H1 (cell line): Measurements from ENCODE around the gene HMGCS2. TPM values are rescaled to one million over a fixed set of nuclear protein-coding genes. Genes with fewer than 3 reads are reported as not detected.
"Not testable (repeated sequence)": the region's sequence is repeated elsewhere in the genome, so short reads cannot be mapped to it uniquely, and the experiment has no call there.

Experiments used
- CTCF ChIA-PET: fragments of 300-600 bp; sonication (Branson Sonifier 250); formaldehyde crosslinking; loops from one replicate; lab custom pipeline; 2021; ENCODE audit not compliant: partially characterized antibody; lab: Charles Lee
- POLR2A ChIA-PET: fragments of 300-600 bp; sonication (Branson Sonifier 250); formaldehyde crosslinking; loops from one replicate; lab custom pipeline; 2021; ENCODE audit warnings: inconsistent platforms; ENCODE audit not compliant: partially characterized antibody; lab: Charles Lee
- DNase-seq, 2 experiments: peaks; one replicate each; pipeline versions ENCODE4 v3.0.0 to v3.0.0-alpha.2; 2010 to 2022; ENCODE audit warnings: low spot score in 2 of 2, low read depth in 1 of 2, mixed read lengths in 1 of 2
- FAIRE-seq: peaks from 2 replicates; lab custom pipeline; 2011; peaks lifted over from hg19 to GRCh38; lab: Jason Lieb, UNC
- H2AFZ ChIP-seq: 2 replicates; pipeline ENCODE4 v1.8.1; 2012; ENCODE audit warnings: low read length, inconsistent platforms
- H2AK5ac ChIP-seq: 2 replicates; pipeline ENCODE4 v1.6.1; 2013; ENCODE audit warnings: low read depth, low read length
- H2BK120ac ChIP-seq: replicated peaks from 2 replicates; pipeline ENCODE3; 2013; ENCODE audit warnings: low read depth, low read length, inconsistent platforms
- H2BK12ac ChIP-seq: 2 replicates; pipeline ENCODE4 v1.6.1; 2013; ENCODE audit warnings: low read depth, low read length
- H2BK15ac ChIP-seq: 2 replicates; pipeline ENCODE4 v1.6.1; 2013; ENCODE audit warnings: low read length
- H2BK20ac ChIP-seq: 2 replicates; pipeline ENCODE4 v1.6.1; 2013; ENCODE audit warnings: low read length
- H2BK5ac ChIP-seq: 2 replicates; pipeline ENCODE4 v1.6.1; 2013; ENCODE audit warnings: low read depth, low read length
- H3K14ac ChIP-seq: 2 replicates; pipeline ENCODE4 v1.6.1; 2013; ENCODE audit warnings: inconsistent platforms; ENCODE audit not compliant: insufficient read length
- H3K18ac ChIP-seq: 2 replicates; pipeline ENCODE4 v1.6.1; 2013; ENCODE audit warnings: low read length; ENCODE audit errors: extremely low read depth
- H3K23ac ChIP-seq: 2 replicates; pipeline ENCODE4 v1.6.1; 2013; ENCODE audit warnings: inconsistent platforms; ENCODE audit not compliant: insufficient read length
- H3K23me2 ChIP-seq: 2 replicates; pipeline ENCODE4 v1.6.1; 2013; ENCODE audit warnings: low read depth, low read length
- H3K27ac ChIP-seq: 2 replicates; pipeline ENCODE4 v1.6.1; 2011; ENCODE audit warnings: low read depth, low read length, inconsistent platforms
- H3K27me3 ChIP-seq, 4 experiments: replicated peaks in 1 of 4; 1 replicate in 1 of 4; 2 replicates in 3 of 4; pipeline versions ENCODE4 v1.6.1 to v1.8.1; 2011 to 2013; ENCODE audit warnings: low read length in 3 of 4, mild to moderate bottlenecking in 3 of 4, inconsistent platforms in 2 of 4, mixed read lengths in 2 of 4, moderate library complexity in 1 of 4; ENCODE audit not compliant: control insufficient read depth in 3 of 4, insufficient read depth in 3 of 4; ENCODE audit errors: extremely low read depth in 1 of 4
- H3K36me3 ChIP-seq, 4 experiments: 2 replicates each; pipeline versions ENCODE4 v1.6.1 to v1.8.1; 2011 to 2013; ENCODE audit warnings: mild to moderate bottlenecking in 4 of 4, low read length in 3 of 4, moderate library complexity in 2 of 4, control low read depth in 1 of 4, inconsistent platforms in 1 of 4; ENCODE audit not compliant: insufficient read depth in 4 of 4, control insufficient read depth in 2 of 4
- H3K4ac ChIP-seq: replicated peaks from 2 replicates; pipeline ENCODE3; 2013; ENCODE audit warnings: low read length, low read depth, mixed read lengths, inconsistent platforms; ENCODE audit not compliant: insufficient read length
- H3K4me1 ChIP-seq, 4 experiments: replicated peaks in 1 of 4; 1 replicate in 1 of 4; 2 replicates in 3 of 4; pipeline versions ENCODE4 v1.6.1 to v1.8.1; 2011 to 2013; ENCODE audit warnings: low read length in 3 of 4, inconsistent platforms in 2 of 4, mixed read lengths in 1 of 4; ENCODE audit not compliant: insufficient read depth in 4 of 4, control insufficient read depth in 3 of 4
- H3K4me2 ChIP-seq, 2 experiments: 2 replicates each; pipeline versions ENCODE4 v1.6.1 to v1.8.1; 2011 to 2013; ENCODE audit warnings: low read depth in 2 of 2, low read length in 2 of 2, control low read depth in 1 of 2, inconsistent platforms in 1 of 2, mild to moderate bottlenecking in 1 of 2; ENCODE audit not compliant: insufficient read depth in 1 of 2
- H3K4me3 ChIP-seq, 4 experiments: fragments of 200-600, 300-600 bp in 1 of 4; sonication (generic), shearing (Covaris generic), sonication (Bioruptor Twin) in 1 of 4; 2 replicates each; pipeline versions ENCODE4 v1.5.1 to v1.8.1; 2011 to 2016; ENCODE audit warnings: low read length in 4 of 4, low read depth in 3 of 4, control low read depth in 2 of 4, inconsistent platforms in 2 of 4, mild to moderate bottlenecking in 2 of 4, mixed read lengths in 1 of 4, moderate library complexity in 1 of 4; ENCODE audit not compliant: insufficient read depth in 2 of 4; ENCODE audit errors: extremely low read depth in 1 of 4
- H3K56ac ChIP-seq: replicated peaks from 2 replicates; pipeline ENCODE3; 2013; ENCODE audit warnings: low read depth, mild to moderate bottlenecking, mixed read lengths, low read length, inconsistent platforms; ENCODE audit not compliant: insufficient read length
- H3K79me1 ChIP-seq: 2 replicates; pipeline ENCODE4 v1.6.1; 2013; ENCODE audit warnings: low read depth, low read length, control low read depth
- H3K79me2 ChIP-seq, 2 experiments: 2 replicates each; pipeline versions ENCODE4 v1.6.1 to v1.8.1; 2012 to 2013; ENCODE audit warnings: low read length in 2 of 2, mild to moderate bottlenecking in 2 of 2, inconsistent platforms in 1 of 2; ENCODE audit not compliant: insufficient read depth in 2 of 2, control insufficient read depth in 1 of 2
- H3K9ac ChIP-seq, 4 experiments: replicated peaks in 1 of 4; 1 replicate in 1 of 4; 2 replicates in 3 of 4; pipeline versions ENCODE4 v1.6.1 to v1.8.1; 2011 to 2013; ENCODE audit warnings: low read depth in 3 of 4, low read length in 3 of 4, control low read depth in 2 of 4, mild to moderate bottlenecking in 2 of 4, moderate library complexity in 2 of 4, inconsistent platforms in 1 of 4; ENCODE audit errors: extremely low read depth in 1 of 4
- H3K9me3 ChIP-seq, 2 experiments: 2 replicates each; pipeline versions ENCODE4 v1.6.1 to v1.8.1; 2012 to 2013; ENCODE audit warnings: mild to moderate bottlenecking in 2 of 2, moderate library complexity in 2 of 2, control low read depth in 1 of 2, inconsistent platforms in 1 of 2, low read depth in 1 of 2, low read length in 1 of 2, mixed read lengths in 1 of 2; ENCODE audit not compliant: insufficient read depth in 2 of 2
- H4K20me1 ChIP-seq, 2 experiments: replicated peaks in 1 of 2; 2 replicates each; pipeline versions ENCODE3 to v1.8.1; 2011 to 2013; ENCODE audit warnings: inconsistent platforms in 2 of 2, low read length in 2 of 2, mild to moderate bottlenecking in 1 of 2; ENCODE audit not compliant: insufficient read depth in 2 of 2, control insufficient read depth in 1 of 2
- H4K5ac ChIP-seq: 2 replicates; pipeline ENCODE4 v1.6.1; 2013; ENCODE audit warnings: low read length, low read depth, mixed read lengths, inconsistent platforms; ENCODE audit not compliant: insufficient read length
- H4K8ac ChIP-seq: 2 replicates; pipeline ENCODE4 v1.8.0; 2013; ENCODE audit warnings: mild to moderate bottlenecking, moderate library complexity, low read length, inconsistent platforms; ENCODE audit not compliant: insufficient read depth; ENCODE audit errors: extremely low read depth
- H4K91ac ChIP-seq: replicated peaks from 2 replicates; pipeline ENCODE3; 2013; ENCODE audit warnings: low read length, mixed read lengths, inconsistent platforms; ENCODE audit not compliant: insufficient read length
- WGBS, 2 experiments: shearing (Covaris generic) in 1 of 2; methylation state at CpG; one replicate each; pipeline versions ENCODE4 v1.1.6 to v1.1.7; 2013 to 2015; ENCODE audit warnings: low lambda C conversion rate in 2 of 2, mixed read lengths in 2 of 2, inconsistent platforms in 1 of 2, low coverage in 1 of 2, missing lambda C conversion rate in 1 of 2; ENCODE audit not compliant: insufficient replicate concordance in 2 of 2, insufficient coverage in 1 of 2, insufficient read length in 1 of 2; ENCODE audit errors: extremely low coverage in 1 of 2, missing lambda C conversion rate in 1 of 2; 5-methylcytosine and 5-hydroxymethylcytosine counted together
- polyA plus RNA-seq, 7 experiments: library from polyadenylated mRNA; depleted of rRNA in 3 of 7; stranded (reverse) in 5 of 7; unstranded in 2 of 7; fragments of >200 nt in 5 of 7; fragments of 200-250 nt in 2 of 7; gene quantifications; 1 replicate in 5 of 7; 2 replicates in 1 of 7; 4 replicates in 1 of 7; pipeline versions ENCODE4 v1.2.1 to v1.2.3, GENCODE V29; 2011 to 2013; ENCODE audit warnings: missing spikeins in 2 of 7, mixed read lengths in 2 of 7
- total RNA-seq: library from RNA; stranded (reverse); fragmentation: NEBNext Ultra II Directional; extraction: Animal tissue kit (Norgen Biotek cat#: 25700); gene quantifications from 2 replicates; pipeline ENCODE4 v1.2.1, GENCODE V29; 2021

Gene HMGCS2
- total and polyA plus RNA-seq, 2 of the 8 experiments (the other 6 are each of a cell fraction or from before 2014, with no cell fraction given), result not detected

DNA sequence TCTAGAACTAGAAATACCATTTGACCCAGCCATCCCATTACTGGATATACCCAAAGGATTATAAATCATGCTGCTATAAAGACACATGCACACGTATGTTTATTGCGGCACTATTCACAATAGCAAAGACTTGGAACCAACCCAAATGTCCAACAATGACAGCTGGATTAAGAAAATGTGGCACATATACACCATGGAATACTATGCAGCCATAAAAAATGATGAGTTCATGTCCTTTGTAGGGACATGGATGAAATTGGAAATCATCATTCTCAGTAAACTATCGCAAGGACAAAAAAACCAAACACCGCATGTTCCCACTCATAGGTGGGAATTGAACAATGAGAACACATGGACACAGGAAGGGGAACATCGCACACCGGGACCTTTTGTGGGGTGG, 62.1 kb downstream of the HMGCS2 start:
- H2BK12ac ChIP-seq, H3K27ac ChIP-seq, H2BK15ac ChIP-seq, H4K8ac ChIP-seq, H3K79me2 ChIP-seq, H4K20me1 ChIP-seq, H3K4me2 ChIP-seq, H2AFZ ChIP-seq, FAIRE-seq, H4K5ac ChIP-seq, H3K23me2 ChIP-seq, H3K79me1 ChIP-seq, H3K27me3 ChIP-seq, H2BK5ac ChIP-seq, DNase-seq, H2BK20ac ChIP-seq, H3K14ac ChIP-seq, H3K18ac ChIP-seq, CTCF ChIA-PET, H3K9ac ChIP-seq, H3K4me3 ChIP-seq, H2AK5ac ChIP-seq, H2BK120ac ChIP-seq, H3K56ac ChIP-seq, H3K4me1 ChIP-seq, H4K91ac ChIP-seq, H3K36me3 ChIP-seq, H3K9me3 ChIP-seq, H3K23ac ChIP-seq, H3K4ac ChIP-seq: not testable (repeated sequence)
- WGBS, 2 experiments, result 96% methylated on average over 5 of the region's 6 CpGs; no CpG with 5 or more reads in 1 of the 2 experiments
- POLR2A ChIA-PET, result interaction anchor here (9.5 kb wide), 1 partner anchor 19 kb away, joined by 132 read pairs; no protein-coding TSS in a partner anchor
